Tongue (tissue), 2 donors: Measurements from ENCODE around the gene NGFR. TPM values are rescaled to one million over a fixed set of nuclear protein-coding genes. Genes with fewer than 3 reads are reported as not detected.
"Not testable (repeated sequence)": the region's sequence is repeated elsewhere in the genome, so short reads cannot be mapped to it uniquely, and the experiment has no call there.

Source experiments
- DNase-seq: peaks from one replicate; pipeline ENCODE4 v3.0.0-alpha.2; 2015
- total RNA-seq: library from RNA; depleted of rRNA; stranded (reverse); fragments of >200 nt; gene quantifications from one replicate; pipeline ENCODE4 v1.2.3, GENCODE V29; 2014

NGFR gene
- total RNA-seq, 1 donor from 2014 or later, result 59.2 TPM

DNA sequence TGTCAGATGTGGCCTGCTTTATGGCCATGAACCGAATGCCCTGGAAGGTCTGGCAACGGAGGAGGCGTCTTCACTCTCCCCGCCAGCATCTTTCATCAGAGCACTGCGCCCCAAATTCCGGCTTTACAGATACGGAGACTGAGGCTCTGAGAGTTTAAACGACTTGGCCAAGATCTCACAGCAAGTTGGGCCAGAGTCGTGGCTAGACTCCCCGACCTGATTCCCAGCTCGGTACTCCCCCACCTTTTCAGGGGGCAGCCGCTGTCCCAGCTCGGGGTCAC lies 1.7 kb downstream of the NGFR start:
- DNase-seq, result no peak

DNA sequence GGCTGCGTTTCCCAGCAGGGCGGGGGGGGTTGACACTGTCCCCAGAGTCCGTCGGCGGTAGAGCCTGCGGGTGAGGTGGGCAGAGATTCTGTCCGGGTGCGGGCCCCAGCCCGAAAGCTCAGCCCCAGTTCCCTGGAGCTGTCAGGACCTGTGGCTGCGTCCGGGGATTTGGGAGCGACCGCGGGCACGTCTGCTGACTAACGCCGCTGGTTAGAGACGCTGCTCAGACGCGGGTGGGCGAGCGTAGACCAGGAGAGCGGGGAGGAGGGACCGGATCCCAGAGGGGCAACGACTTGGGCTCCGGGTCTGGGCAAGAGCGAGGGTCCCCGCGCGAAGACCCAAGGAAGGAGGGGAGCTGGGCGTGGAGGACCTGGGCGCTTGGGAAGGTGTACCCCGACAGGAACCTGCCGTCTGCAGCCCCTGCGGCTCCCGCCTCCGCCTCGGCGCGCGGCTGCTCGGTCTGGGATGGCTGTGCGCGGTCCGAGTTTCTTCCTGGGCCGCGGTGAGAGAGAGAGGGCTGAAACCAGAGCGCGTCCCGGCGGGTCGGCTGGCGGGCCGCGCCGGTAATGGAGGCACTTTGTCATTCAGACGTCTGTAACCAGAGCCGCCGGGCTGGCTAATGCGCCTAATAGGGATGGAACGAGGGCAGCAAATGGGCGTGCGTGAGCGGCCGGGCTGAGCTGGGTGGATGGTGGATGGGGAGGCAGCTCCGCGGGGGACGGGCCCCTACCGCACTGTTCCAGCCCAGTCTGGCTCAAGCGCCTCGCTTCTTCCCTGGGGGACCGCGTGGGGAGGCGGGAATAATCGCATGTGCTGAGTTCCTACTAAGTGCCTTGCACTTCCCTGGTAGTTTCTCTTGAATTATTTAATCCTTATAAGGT lies 2.3 kb downstream of the NGFR start:
- DNase-seq, result peak; percentile 83

DNA sequence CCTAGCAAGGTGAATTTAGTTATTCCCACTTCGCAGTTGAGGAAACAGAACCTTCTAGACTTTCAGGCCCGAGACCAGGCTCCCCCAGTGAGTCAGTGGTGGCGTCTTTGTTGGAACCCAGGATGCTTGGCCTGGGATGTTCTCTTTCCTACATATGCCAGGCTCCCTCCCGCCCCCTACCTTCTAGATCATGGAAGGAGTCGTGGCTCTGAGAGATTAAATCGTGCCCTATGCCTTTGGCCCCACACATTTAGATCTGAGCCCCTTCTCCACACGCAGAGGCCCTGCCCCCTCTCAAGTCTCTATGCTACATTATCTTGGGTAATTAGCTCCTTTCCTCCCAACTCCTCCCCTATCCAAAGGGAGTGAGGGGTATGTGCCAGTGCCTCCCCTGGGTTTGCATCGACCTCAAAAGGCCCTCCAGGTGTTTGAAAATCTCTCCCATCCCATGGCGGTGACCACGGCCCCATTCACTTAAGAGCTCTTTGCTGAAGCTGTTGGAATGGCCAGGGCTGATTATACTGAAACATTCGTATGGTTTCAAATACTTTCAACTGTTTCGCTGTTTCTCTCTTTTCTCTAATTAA lies 3.0 kb downstream of the NGFR start:
- no peak for DNase-seq

DNA sequence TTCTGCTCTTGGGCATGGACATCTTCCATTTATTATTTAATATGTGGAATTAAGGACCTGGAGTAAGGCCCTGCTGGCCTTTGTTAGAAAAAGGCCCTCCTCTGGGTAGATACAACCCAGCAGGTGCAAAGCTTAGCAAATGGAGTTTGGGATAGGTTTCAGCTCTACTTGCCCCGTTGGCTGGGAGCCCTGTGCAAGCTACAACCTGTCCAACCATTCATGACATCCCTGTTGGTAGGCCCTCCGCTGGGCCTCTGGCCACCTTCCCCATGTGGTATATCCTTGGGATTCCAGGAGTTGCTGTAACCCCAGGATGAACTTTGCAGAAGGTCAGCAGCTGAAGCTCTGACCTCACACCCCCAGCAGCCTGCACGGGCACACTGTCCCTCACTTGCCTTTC lies 6.4 kb downstream of the NGFR start:
- no peak for DNase-seq

- DNase-seq, result no peak
Measured at GRCh38 chr17:49502254-49502653, 7.2 kb downstream of the NGFR start.

- not testable (repeated sequence) for DNase-seq
Measured at GRCh38 chr17:49502680-49503079, 7.6 kb downstream of the NGFR start.

GRCh38 chr17:49504369-49504768 lies 9.3 kb downstream of the NGFR start:
- DNase-seq, result no peak

DNA sequence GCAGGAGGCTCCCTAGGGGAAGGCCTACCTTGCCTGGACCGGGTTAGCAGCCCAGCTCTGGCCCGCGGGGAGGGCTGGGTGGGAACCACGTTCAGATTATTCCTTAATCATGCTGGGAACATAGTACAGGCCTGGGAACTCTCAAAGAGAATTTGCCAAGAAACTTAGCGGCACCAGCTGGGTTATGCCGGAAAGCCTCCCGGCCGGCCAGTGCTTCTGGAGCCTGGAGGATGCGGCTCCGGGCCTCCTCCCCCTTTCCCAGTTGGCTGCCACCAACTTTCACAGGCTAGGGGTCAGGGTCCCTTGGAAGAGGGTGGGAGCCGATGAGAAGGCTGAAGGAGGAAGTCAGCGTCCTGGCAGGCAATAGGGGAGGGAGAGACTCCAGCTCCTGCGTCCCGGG lies 10.8 kb downstream of the NGFR start:
- DNase-seq, result no peak

- no peak for DNase-seq
Measured at GRCh38 chr17:49506282-49506681, 11.2 kb downstream of the NGFR start.

- peak; percentile 74 for DNase-seq
Measured at GRCh38 chr17:49508061-49508865, 13.2 kb downstream of the NGFR start.

DNA sequence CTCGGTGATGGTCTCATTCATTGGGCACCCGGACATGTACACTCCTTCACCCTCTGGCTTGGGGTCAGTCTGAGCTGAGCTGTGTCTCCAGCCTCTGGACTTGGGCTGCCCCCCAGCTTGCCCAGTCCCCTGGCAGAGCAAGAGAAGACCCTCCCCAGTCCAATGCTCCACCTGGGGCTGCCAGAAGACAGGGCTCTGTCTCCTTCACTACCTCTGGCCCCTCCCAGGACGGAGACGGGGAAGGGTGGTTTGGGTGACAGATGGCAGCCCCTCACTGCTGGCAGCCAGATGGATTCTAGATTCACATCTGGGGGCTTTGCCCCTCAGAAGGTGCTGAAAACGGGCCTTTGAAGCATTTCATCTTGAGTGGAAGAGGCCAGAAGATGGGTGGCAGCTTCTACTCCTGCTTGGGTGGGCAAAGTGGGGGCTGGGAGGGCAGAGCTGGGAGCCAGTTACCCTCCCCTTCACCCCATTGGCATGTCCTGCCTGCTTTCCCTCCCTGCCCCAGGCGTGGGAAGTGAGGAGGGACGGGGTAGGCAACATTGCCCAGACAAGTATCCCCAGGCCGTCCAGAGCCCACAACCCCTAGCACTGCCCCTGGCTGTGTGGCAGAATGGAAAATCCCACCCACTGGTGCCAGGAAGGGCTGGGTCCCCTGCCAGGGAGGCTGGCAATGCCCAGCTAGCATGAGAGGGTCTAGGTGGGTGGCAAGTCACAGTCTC lies 13.9 kb downstream of the NGFR start:
- DNase-seq, result no peak

DNA sequence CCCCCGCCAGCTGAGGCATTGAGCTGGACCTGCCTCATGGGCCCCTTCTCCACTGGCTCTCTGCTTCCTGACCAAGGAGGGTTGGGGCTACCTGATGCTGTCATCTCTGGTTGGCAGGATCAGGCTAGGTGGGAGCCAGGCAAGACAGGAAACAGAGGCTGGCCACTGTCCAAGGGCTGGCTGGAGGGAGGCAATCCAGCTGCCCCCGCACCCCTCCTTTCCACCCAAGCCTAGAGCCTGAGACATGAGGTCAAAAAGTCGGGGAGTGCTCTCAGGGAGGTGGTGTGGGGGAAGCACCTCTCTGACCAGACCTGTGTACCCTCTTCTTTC lies 14.5 kb downstream of the NGFR start:
- no peak for DNase-seq

- DNase-seq, result no peak
Measured at GRCh38 chr17:49510059-49510719, 15.1 kb downstream of the NGFR start.

DNA sequence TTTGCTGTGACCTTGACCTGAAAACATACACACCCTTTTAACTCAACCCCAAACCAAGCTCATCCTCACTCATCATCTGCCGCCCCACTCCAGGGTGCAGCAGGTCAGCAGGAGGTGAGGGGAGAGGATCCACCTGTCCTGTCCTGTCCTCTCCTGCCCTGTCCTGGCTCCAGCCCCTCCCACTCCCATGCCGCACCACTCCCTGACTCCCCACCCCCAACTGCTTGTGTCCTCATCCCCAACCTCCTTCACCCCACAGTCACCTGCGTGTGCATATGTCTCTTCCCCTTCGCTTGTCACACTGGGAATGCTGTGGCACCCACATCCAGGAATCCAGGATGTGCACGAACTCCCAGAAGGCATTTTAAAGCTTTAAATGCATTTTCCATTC lies 15.6 kb downstream of the NGFR start:
- DNase-seq, result no peak

DNA sequence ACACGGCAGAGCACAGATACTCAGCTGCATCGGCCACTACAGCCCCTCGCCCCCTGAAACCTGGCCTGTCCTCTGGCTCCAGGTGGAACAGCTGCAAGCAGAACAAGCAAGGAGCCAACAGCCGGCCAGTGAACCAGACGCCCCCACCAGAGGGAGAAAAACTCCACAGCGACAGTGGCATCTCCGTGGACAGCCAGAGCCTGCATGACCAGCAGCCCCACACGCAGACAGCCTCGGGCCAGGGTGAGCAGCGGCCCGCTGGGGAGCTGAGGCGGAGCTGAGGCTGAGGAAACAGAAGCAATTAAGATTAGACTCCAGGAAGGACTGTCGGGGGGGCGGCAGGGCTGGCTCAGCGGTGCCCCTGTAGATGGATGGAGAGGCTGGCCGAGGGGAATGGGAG lies 16.7 kb downstream of the NGFR start:
- no peak for DNase-seq

- no peak for DNase-seq
Measured at GRCh38 chr17:49512296-49513043, 17.4 kb downstream of the NGFR start.

DNA sequence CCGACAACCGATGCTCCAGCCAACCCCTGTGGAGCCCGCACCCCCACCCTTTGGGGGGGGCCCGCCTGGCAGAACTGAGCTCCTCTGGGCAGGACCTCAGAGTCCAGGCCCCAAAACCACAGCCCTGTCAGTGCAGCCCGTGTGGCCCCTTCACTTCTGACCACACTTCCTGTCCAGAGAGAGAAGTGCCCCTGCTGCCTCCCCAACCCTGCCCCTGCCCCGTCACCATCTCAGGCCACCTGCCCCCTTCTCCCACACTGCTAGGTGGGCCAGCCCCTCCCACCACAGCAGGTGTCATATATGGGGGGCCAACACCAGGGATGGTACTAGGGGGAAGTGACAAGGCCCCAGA lies 17.9 kb downstream of the NGFR start:
- no peak for DNase-seq

DNA sequence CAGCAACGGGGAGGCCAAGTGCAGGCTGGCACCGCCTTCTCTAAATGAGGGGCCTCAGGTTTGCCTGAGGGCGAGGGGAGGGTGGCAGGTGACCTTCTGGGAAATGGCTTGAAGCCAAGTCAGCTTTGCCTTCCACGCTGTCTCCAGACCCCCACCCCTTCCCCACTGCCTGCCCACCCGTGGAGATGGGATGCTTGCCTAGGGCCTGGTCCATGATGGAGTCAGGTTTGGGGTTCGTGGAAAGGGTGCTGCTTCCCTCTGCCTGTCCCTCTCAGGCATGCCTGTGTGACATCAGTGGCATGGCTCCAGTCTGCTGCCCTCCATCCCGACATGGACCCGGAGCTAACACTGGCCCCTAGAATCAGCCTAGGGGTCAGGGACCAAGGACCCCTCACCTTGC lies 18.5 kb downstream of the NGFR start:
- DNase-seq, result no peak

DNA sequence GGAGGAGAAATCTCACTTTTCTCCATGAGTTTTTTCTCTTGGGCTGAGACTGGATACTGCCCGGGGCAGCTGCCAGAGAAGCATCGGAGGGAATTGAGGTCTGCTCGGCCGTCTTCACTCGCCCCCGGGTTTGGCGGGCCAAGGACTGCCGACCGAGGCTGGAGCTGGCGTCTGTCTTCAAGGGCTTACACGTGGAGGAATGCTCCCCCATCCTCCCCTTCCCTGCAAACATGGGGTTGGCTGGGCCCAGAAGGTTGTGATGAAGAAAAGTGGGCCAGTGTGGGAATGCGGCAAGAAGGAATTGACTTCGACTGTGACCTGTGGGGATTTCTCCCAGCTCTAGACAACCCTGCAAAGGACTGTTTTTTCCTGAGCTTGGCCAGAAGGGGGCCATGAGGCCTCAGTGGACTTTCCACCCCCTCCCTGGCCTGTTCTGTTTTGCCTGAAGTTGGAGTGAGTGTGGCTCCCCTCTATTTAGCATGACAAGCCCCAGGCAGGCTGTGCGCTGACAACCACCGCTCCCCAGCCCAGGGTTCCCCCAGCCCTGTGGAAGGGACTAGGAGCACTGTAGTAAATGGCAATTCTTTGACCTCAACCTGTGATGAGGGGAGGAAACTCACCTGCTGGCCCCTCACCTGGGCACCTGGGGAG lies 19.1 kb downstream of the NGFR start:
- peak; percentile 56 for DNase-seq

- DNase-seq, result peak; percentile 94
Measured at GRCh38 chr17:49515196-49515770, 20.2 kb downstream of the NGFR start.

DNA sequence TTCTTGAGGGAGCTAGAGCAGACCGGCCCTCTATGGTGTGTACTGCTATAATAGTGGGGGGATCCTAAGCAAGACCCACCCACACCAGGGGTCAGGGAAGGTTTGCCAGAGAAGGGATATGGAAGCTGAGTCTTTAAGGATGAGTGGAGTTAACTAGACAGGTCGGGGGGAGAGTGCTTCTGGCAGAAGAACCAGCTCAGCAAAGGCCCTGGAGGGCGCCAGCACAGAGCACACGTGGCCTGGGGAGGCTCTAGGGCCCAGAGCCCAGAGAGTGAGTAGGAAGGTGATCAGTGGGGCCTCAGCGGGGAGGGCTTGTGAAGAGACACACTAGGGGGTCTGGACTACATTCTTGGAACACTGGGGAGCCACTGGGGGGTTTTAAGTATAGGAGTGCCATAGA lies 21.1 kb downstream of the NGFR start:
- no peak for DNase-seq
